H1 (cell line): ENCODE measurements around the gene PNPLA3.

Experiments
- CTCF ChIP-seq, 3 experiments: IDR thresholded peaks; 1 replicate in 2 of 3; 2 replicates in 1 of 3; pipeline versions ENCODE4 v1.5.1 to v1.6.1; 2011; ENCODE audit warnings: low read length in 3 of 3, mild to moderate bottlenecking in 3 of 3, inconsistent platforms in 2 of 3, low read depth in 1 of 3, moderate library complexity in 1 of 3; ENCODE audit not compliant: insufficient read depth in 1 of 3; ENCODE audit errors: control extremely low read depth in 1 of 3
- NRF1 ChIP-seq: IDR thresholded peaks from 2 replicates; pipeline ENCODE4 v1.6.1; 2011; ENCODE audit warnings: mild to moderate bottlenecking, low read depth, low read length, improper control_type of control experiment
- POLR2A ChIP-seq, 2 experiments: IDR thresholded peaks; 1 replicate in 1 of 2; 2 replicates in 1 of 2; pipeline ENCODE4 v1.6.1; 2011; ENCODE audit warnings: low read depth in 2 of 2, low read length in 2 of 2, mild to moderate bottlenecking in 2 of 2; ENCODE audit errors: control extremely low read depth in 1 of 2
- RAD21 ChIP-seq, 2 experiments: IDR thresholded peaks in 1 of 2; conservative IDR thresholded peaks in 1 of 2; 2 replicates each; pipeline ENCODE4 v1.6.1; 2011; ENCODE audit warnings: low read depth in 2 of 2, low read length in 2 of 2, improper control_type of control experiment in 1 of 2, inconsistent platforms in 1 of 2, mild to moderate bottlenecking in 1 of 2, moderate library complexity in 1 of 2
- RFX5 ChIP-seq: IDR thresholded peaks from 2 replicates; pipeline ENCODE4 v1.6.1; 2011; ENCODE audit warnings: low read depth, low read length, improper control_type of control experiment, borderline replicate concordance
- SUZ12 ChIP-seq: fragments of 200-600 bp; sonication (generic); IDR thresholded peaks from 2 replicates; pipeline ENCODE4 v1.6.1; 2012; ENCODE audit warnings: mild to moderate bottlenecking, inconsistent platforms, low read length, moderate library complexity, mixed read lengths

GRCh38 chr22:43978558-43978957 is 55.0 kb downstream of the PNPLA3 start:
- no peak for TF ChIP-seq SUZ12
- TF ChIP-seq CTCF (IDR thresholded peaks at IDR 0.05; ENCODE audit: control extremely low read depth in 1 of 3, insufficient read depth in 1 of 3, low read depth in 1 of 3, low read length in 3 of 3), result no peak
- no peak for TF ChIP-seq POLR2A (IDR thresholded peaks at IDR 0.05; ENCODE audit: control extremely low read depth in 1 of 2, low read depth in 2 of 2, low read length in 2 of 2)
- TF ChIP-seq RAD21 (IDR thresholded peaks at IDR 0.05 in 1 of 2, conservative IDR thresholded peaks at IDR 0.05 in 1 of 2; ENCODE audit: low read depth in 2 of 2, low read length in 2 of 2), result no peak
- TF ChIP-seq RFX5, result no peak
- TF ChIP-seq NRF1, result no peak
